ENCODE results near the gene ANKRD34C. TPM values are rescaled to one million over a fixed set of nuclear protein-coding genes. Genes with fewer than 3 reads are reported as not detected.

The ANKRD34C gene
- 0.10 TPM for polyA plus RNA-seq (ENCODE audit: insufficient read length)
- long read RNA-seq, donor 1 = 0 reads
- long read RNA-seq, donor 2 = 0 reads
- long read RNA-seq, donor 3 = 0 reads
- long read RNA-seq, donor 4 = 0 reads
- long read RNA-seq, donor 5, full-length matches to known transcripts = 2 of 2 reads
- long read RNA-seq, donor 5, partial matches to known transcripts = 0 of 2 reads
- long read RNA-seq, donor 5, other reads (novel, unspliced or antisense) = 0 of 2 reads
- long read RNA-seq, donor 6 = 0 reads
- long read RNA-seq, donor 7 = 0 reads
- long read RNA-seq, donor 8, full-length matches to known transcripts = 1 of 1 reads
- long read RNA-seq, donor 8, partial matches to known transcripts = 0 of 1 reads
- long read RNA-seq, donor 8, other reads (novel, unspliced or antisense) = 0 of 1 reads

GRCh38 chr15:79282371-79283251, at the start of gene ANKRD34C:
TSS of gene ANKRD34C (plus strand) at chr15:79282722. CDS start at chr15:79293285, 10,563 bp downstream.
- no peak for DNase-seq

DNA sequence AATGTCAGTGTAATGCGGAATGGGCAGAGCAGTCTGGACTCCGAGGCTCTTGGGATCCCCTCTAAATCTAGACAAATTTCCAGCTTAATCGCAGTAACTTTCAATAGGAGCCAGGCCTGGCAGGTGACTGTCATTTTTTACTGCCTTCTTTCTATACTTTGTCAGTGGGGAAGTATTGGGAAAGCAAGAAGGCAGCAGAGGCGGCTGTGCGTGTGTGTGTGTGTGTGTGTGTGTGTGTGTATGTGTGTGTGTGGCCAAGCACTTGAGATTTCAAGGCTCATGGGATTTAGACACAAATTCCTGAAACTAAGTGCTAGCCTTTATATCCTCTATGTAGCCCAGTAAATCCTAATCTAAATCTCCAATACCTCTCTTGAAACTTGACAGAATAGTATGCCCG, 49.3 kb upstream of the ANKRD34C start:
- DNase-seq = no peak

- no peak for DNase-seq
These were observed 42.5 kb upstream of the ANKRD34C start for GRCh38 chr15:79240036-79240435.

DNA sequence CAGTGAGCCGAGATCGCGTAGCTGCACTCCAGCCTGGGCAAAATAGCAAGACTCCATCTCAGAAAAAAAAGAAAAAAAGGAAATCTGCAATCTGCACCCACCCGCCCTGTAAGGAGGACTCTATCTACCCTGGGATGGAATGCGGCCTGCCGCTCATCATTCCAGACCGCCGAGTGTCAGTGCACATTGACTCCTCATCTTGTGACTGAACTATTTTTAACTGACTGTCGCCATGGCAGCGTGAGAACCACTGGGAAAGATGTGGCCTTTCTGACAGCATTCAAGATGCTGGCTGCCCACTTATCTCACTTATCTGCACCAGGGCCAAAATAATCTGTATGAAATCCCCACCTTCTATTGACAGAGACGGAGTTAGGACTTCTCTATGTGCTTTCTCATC, 38.8 kb upstream of the ANKRD34C start:
- DNase-seq = no peak

DNA sequence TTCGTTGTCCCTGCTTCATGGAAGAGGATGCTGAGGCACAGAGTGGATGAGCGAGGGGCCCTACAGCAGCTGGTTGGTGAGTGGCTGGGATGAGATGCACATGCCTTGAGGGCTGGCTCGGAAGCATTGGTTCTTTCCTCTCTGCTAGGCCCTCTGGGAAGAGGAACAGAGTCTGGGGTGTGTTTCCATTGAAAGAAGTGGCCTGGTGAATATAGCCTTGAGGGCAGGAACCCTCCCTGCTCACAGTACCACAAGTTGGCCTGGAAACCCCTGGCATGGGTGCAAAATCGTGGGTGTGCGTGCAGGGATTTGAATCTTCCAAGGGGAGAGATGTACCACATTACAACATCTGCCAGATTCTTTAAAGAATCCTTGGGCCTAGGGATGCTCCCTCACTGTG, 37.6 kb upstream of the ANKRD34C start:
- DNase-seq = no peak

GRCh38 chr15:79248183-79248582, 34.3 kb upstream of the ANKRD34C start:
- no peak for DNase-seq

GRCh38 chr15:79257454-79257853, 25.1 kb upstream of the ANKRD34C start:
- DNase-seq = no peak

GRCh38 chr15:79261836-79262235, 20.7 kb upstream of the ANKRD34C start:
- DNase-seq = no peak

- no peak for DNase-seq
These were observed 17.4 kb upstream of the ANKRD34C start for GRCh38 chr15:79265167-79265566.

DNA sequence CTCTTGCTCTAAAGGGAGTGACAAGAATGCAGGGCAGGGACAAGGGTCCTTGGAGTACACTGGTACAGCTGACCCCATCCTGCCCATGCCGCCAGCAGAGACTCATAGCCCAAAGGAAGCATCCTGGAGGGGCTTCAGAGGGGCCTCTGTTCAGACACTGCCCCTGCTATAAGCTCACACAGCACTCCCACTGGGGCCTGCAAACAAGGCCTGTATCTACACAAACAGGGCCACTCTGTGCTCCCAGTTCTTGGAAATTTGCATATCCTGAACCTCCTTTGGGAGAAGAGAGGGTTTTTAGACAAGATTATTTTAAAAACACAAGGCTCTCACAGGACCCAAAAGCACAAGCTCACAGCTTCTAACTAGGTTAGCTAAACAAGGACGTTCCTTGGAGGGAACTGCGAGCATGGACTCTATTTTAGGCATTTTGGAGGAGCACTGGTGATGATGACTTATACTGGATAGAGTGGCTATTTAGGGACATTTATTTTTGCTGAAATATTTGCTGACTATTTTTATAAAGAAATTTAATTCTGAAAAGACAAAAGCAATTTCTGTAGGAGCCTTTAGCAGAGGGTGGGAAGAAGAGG, 16.4 kb upstream of the ANKRD34C start:
- no peak for DNase-seq

GRCh38 chr15:79283252-79284048, 928 bp downstream of the ANKRD34C start:
- DNase-seq = peak; percentile 65

DNA sequence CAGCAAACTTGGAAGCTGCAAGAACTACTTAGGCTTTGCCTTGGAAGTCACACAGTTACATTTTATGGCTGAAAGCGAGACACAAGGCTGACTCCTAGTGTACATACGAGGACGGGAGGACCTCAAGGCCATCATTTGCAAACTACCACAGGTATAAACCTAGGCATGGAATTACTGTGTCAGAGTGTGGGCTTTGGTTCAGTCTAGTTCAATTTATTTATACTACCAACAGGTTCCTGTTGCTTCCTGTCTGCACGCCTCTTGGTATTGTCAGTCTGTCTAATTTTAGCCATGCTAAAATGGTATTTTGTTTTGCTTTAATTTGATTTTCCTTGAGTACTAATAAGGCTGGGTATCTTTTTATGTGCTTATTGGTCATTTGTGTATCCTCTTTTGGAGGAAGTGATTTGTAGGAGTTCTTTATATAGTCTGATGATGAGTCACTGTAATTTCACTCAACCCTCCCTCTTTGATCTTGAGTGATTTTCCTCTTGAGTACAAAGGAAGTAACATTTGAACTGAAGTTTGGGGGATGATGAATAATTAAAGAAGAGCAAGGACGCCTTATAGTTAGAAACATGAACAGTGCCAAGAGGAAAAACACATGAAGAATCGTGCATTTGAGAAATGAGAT, 8.2 kb downstream of the ANKRD34C start:
- DNase-seq = no peak

DNA sequence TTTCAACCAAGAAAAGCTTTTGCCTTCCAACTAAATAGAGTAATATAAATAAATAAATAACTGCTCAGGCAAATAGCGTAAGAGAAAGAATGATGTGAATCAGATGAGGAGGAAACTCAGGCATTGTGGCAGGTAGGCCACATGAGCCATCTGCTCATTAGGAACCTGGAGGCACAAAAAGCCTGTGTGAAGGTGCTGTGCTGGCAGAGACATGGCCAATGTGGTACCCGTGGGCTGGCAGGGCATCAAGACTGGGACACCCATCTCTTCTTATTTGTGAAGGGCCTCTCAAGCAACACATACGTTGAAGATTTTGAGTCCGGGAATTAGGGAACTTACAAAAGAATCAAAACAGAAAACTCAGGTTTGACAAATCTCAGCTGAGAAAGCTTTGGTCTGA, 9.5 kb downstream of the ANKRD34C start:
- DNase-seq = no peak

DNA sequence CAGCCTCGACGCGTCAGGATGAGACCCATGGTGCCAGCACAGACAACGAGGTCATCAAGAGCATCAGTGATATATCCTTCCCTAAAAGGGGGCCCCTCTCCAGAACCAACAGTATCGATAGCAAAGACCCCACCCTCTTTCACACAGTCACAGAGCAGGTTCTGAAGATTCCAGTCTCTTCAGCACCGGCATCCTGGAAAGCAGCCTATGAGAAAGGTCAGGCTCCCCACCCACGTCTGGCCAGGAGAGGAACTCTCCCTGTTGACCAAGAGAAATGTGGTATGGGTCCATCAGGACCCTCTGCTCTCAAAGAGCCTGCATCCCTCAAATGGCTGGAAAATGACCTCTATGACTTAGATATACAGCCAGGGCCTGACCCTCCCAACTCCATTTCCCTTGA, 11.6 kb downstream of the ANKRD34C start:
- no peak for DNase-seq

GRCh38 chr15:79296583-79296982, 14.1 kb downstream of the ANKRD34C start:
- DNase-seq = no peak

- no peak for DNase-seq
These were observed 16.8 kb downstream of the ANKRD34C start for GRCh38 chr15:79299126-79299840.

- DNase-seq = no peak
These were observed 17.3 kb downstream of the ANKRD34C start for GRCh38 chr15:79299841-79300235.

DNA sequence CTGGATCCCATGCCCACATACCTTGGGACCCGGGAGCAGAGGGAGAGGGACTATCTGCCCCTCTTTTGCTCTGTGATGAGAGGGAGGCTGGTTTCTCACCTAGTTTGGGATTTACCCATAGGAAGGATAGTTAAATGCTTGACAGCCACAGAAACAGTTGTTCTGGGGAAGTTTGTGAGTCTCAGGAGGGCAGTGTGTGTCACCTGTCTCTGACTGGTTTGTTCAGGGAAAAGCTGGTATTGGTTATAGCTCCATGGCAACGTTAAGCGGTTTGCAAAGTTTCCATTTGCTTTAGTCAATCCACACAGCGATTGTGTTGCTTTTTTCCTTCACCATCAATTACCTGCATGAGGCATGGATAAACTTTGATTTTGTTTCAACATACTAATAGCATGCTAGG, 24.7 kb downstream of the ANKRD34C start:
- DNase-seq = no peak

- no peak for DNase-seq
These were observed 26.4 kb downstream of the ANKRD34C start for GRCh38 chr15:79308874-79309273.

DNA sequence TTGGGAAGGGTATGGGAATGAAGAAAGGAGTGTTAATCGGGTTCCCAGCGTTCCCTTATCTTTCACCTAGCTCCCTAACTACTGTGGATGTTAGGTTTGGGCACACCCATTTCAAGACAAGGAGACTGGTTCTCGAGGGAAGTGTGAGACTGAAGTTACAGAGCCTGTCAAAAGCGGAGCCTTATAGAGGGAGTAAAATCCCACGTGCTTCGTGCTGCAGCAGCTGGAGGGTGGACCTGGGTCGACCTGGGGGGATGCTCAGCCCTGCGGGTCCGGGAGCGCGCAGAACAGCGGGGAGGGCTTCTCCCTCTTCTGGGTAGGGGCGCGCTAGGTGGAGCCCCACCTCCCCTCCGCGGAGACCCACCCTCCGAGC, 28.1 kb downstream of the ANKRD34C start:
- DNase-seq = peak; percentile 20

Data from left kidney (tissue), 8 donors.